ENCODE data around the gene XIRP1. TPM values are rescaled to one million over a fixed set of nuclear protein-coding genes. Genes with fewer than 3 reads are reported as not detected.

The XIRP1 gene
- total and polyA plus RNA-seq, 4 donors = 0.08 to 0.81 (median 0.52) TPM

GRCh38 chr3:39226106-39226741 lies 33.8 kb upstream of the XIRP1 start:
- no peak for TF ChIP-seq CTCF (IDR thresholded peaks at IDR 0.05; ENCODE audit: control extremely low read depth, extremely low read depth)
- Histone ChIP-seq H3K27ac (ENCODE audit: low read depth in 1 of 2, low read length in 1 of 2) (no peak overlapping the region), H3K9me3 (ENCODE audit: control insufficient read depth in 4 of 4, insufficient read depth in 3 of 4, low read length in 3 of 4) (no peaks in the 10 kb centered on the region), H3K4me3 (no peak overlapping the region), H3K36me3 (ENCODE audit: control insufficient read depth in 4 of 4, insufficient read depth in 4 of 4, low read length in 4 of 4) (no peaks in the 10 kb centered on the region), H3K27me3 (ENCODE audit: control insufficient read depth in 3 of 3, insufficient read depth in 3 of 3, low read length in 2 of 3) (no peaks in the 10 kb centered on the region), H3K4me1 (ENCODE audit: control insufficient read depth in 5 of 5, insufficient read depth in 5 of 5, low read length in 5 of 5) (no peaks in the 10 kb centered on the region), H3K9ac (ENCODE audit: insufficient read depth in 1 of 2, low read length in 2 of 2) (no peak overlapping the region)
- WGBS, 2 donors = 30 to 51% methylated on average over 3 of the region's 3 CpGs
- no peak for DNase-seq
- ATAC-seq (ENCODE audit: insufficient read depth, low FRiP score) = no peak

- no peak for DNase-seq
- peaks cover 0 to 3% (median 0%) of the 10 kb centered on the region in 5 donors for H3K4me1 ChIP-seq (ENCODE audit: control insufficient read depth in 5 of 5, insufficient read depth in 5 of 5, low read length in 5 of 5)
- H3K27ac ChIP-seq (ENCODE audit: low read depth in 1 of 2, low read length in 1 of 2) = no peak overlapping the region
- 85 to 86% methylated on average over 2 of the region's 2 CpGs for WGBS, 2 donors
- no peak for TF ChIP-seq CTCF (IDR thresholded peaks at IDR 0.05; ENCODE audit: control extremely low read depth, extremely low read depth)
- H3K36me3 ChIP-seq (ENCODE audit: control insufficient read depth in 4 of 4, insufficient read depth in 4 of 4, low read length in 4 of 4) = no peaks in the 10 kb centered on the region
- H3K4me3 ChIP-seq = no peak overlapping the region
- no peaks in the 10 kb centered on the region for H3K9me3 ChIP-seq (ENCODE audit: control insufficient read depth in 4 of 4, insufficient read depth in 3 of 4, low read length in 3 of 4)
- no peaks in the 10 kb centered on the region for H3K27me3 ChIP-seq (ENCODE audit: control insufficient read depth in 3 of 3, insufficient read depth in 3 of 3, low read length in 2 of 3)
- no peak overlapping the region for H3K9ac ChIP-seq (ENCODE audit: insufficient read depth in 1 of 2, low read length in 2 of 2)
- ATAC-seq (ENCODE audit: insufficient read depth, low FRiP score) = no peak
Measured at GRCh38 chr3:39224288-39224687, 31.9 kb upstream of the XIRP1 start.

DNA sequence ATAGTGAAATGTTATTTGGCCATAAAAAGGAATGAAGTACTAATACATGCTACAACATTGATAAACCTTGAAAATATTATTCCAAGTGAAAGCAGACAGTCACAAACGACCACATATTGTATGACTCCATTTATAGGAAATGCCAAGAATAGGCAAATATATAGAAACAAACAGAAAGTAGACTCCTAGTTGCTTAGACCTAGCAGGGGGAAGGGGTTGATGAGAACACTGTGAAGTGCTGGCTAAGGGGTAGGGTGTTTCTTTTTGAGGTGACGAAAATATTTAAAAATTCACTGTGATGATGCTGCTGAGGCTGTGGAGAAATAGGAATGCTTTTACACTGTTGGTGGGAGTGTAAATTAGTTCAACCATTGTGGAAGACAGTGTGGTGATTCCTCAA lies 30.5 kb upstream of the XIRP1 start:
- no peak overlapping the region for H3K4me3 ChIP-seq
- DNase-seq = no peak
- ATAC-seq (ENCODE audit: insufficient read depth, low FRiP score) = no peak
- H3K36me3 ChIP-seq (ENCODE audit: control insufficient read depth in 4 of 4, insufficient read depth in 4 of 4, low read length in 4 of 4) = no peaks in the 10 kb centered on the region
- TF ChIP-seq CTCF (IDR thresholded peaks at IDR 0.05; ENCODE audit: control extremely low read depth, extremely low read depth) = no peak
- WGBS, 2 donors = 83 to 91% methylated on average over 2 of the region's 2 CpGs
- H3K27me3 ChIP-seq (ENCODE audit: control insufficient read depth in 3 of 3, insufficient read depth in 3 of 3, low read length in 2 of 3) = no peaks in the 10 kb centered on the region
- H3K9me3 ChIP-seq (ENCODE audit: control insufficient read depth in 4 of 4, insufficient read depth in 3 of 4, low read length in 3 of 4) = no peaks in the 10 kb centered on the region
- peaks cover 0 to 3% (median 0%) of the 10 kb centered on the region in 5 donors for H3K4me1 ChIP-seq (ENCODE audit: control insufficient read depth in 5 of 5, insufficient read depth in 5 of 5, low read length in 5 of 5)
- H3K27ac ChIP-seq (ENCODE audit: low read depth in 1 of 2, low read length in 1 of 2) = no peak overlapping the region
- H3K9ac ChIP-seq (ENCODE audit: insufficient read depth in 1 of 2, low read length in 2 of 2) = no peak overlapping the region

DNA sequence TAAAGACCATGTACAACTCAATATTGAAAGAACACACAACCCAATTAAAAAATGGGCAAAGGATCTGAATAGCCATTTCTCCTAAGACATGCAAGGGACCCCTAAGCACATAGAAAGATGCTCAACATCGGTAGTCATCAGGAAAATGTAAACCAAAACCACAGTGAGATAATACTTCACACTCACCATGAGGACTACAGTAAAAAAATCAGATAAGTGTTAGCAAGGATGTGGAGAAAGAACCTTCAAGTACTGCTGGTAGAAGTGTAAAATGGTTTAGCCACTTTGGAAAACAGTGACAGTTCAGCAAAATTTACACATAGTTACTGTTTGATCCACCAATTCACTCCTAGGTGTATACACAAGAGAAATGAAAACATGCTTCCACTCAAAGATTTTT lies 30.1 kb upstream of the XIRP1 start:
- no peaks in the 10 kb centered on the region for H3K9me3 ChIP-seq (ENCODE audit: control insufficient read depth in 4 of 4, insufficient read depth in 3 of 4, low read length in 3 of 4)
- no peak overlapping the region for H3K27ac ChIP-seq (ENCODE audit: low read depth in 1 of 2, low read length in 1 of 2)
- no peaks in the 10 kb centered on the region for H3K27me3 ChIP-seq (ENCODE audit: control insufficient read depth in 3 of 3, insufficient read depth in 3 of 3, low read length in 2 of 3)
- peaks cover 0 to 3% (median 0%) of the 10 kb centered on the region in 5 donors for H3K4me1 ChIP-seq (ENCODE audit: control insufficient read depth in 5 of 5, insufficient read depth in 5 of 5, low read length in 5 of 5)
- DNase-seq (no peak), ATAC-seq (ENCODE audit: insufficient read depth, low FRiP score) (no peak)
- H3K9ac ChIP-seq (ENCODE audit: insufficient read depth in 1 of 2, low read length in 2 of 2) = no peak overlapping the region
- no peaks in the 10 kb centered on the region for H3K36me3 ChIP-seq (ENCODE audit: control insufficient read depth in 4 of 4, insufficient read depth in 4 of 4, low read length in 4 of 4)
- TF ChIP-seq CTCF (IDR thresholded peaks at IDR 0.05; ENCODE audit: control extremely low read depth, extremely low read depth) = no peak
- 61 to 71% methylated on average over 1 of the region's 1 CpG for WGBS, 2 donors
- no peak overlapping the region for H3K4me3 ChIP-seq
